CD4-positive, alpha-beta T cell treated with Interleukin-15 for 4 hours (primary cell): Measurements from ENCODE around the gene EFTUD2.
"Not testable (repeated sequence)": the region's sequence is repeated elsewhere in the genome, so short reads cannot be mapped to it uniquely, and the experiment has no call there.

Source experiments
- DNase-seq: peaks from one replicate; pipeline ENCODE4 v3.0.0-alpha.2; 2020; ENCODE audit warnings: low spot score

Gene EFTUD2

DNA sequence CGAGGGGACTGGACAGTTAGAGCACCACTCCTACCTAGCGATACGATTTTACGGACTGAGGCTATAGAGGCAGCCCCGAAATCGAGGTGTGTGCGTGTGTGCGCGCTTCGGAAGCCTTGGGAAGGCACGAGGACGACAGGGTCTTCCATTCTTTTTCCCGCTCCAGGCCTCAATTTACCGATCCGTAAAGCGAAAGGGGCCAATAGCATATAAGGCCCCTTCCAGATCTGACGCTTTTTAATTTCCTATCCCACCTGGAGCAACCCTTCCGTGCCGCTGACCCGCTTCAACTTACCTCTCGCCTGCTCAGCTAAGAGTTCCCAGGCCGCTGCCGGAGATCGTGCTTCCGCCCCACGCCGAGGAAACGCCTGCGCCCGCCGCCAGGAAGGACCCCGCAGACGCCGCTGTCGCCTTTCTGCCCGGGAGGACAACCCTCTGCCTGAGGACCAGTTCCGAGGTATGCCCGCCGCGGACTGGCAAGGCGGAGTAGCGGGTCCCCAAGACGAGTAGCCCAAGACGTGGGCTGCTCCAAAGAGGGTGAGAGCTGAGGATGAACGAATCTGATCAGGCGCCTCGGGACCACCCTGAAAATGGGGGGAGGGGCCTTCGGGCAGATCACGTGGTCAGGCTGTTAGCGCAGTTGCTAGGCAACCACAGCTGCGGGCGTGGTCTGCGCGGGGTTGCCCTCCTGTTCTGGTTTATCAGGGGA lies at the start of gene EFTUD2:
TSS of gene EFTUD2 (minus strand) at position 372 of the 709 bp plus-strand sequence. CDS start 4,924 bp downstream, outside the sequence.
- peak; percentile 92 for DNase-seq

DNA sequence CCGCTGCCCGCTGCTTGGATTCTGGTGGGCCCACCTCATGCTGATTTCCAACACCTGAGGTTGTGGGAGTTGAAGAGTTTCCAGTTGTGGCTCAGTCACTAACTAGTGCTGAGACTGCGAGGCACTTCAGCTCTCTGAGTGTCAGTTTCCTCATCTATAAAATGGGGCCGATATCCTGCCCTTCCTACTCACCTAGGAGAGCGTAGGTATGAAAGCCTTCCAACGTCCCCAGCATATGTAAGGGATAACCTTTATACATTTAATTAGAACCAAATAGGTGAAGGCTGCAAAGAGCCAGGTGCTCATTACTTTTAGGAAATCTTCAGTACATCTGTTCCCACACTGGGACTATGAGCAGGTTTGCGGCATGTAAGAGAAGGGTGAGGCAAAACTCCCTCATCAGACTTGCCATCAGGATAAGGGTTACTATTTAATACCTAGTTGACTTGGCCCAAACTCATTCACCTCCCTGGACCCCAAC lies 49.1 kb upstream of the EFTUD2 start:
- no peak for DNase-seq

DNA sequence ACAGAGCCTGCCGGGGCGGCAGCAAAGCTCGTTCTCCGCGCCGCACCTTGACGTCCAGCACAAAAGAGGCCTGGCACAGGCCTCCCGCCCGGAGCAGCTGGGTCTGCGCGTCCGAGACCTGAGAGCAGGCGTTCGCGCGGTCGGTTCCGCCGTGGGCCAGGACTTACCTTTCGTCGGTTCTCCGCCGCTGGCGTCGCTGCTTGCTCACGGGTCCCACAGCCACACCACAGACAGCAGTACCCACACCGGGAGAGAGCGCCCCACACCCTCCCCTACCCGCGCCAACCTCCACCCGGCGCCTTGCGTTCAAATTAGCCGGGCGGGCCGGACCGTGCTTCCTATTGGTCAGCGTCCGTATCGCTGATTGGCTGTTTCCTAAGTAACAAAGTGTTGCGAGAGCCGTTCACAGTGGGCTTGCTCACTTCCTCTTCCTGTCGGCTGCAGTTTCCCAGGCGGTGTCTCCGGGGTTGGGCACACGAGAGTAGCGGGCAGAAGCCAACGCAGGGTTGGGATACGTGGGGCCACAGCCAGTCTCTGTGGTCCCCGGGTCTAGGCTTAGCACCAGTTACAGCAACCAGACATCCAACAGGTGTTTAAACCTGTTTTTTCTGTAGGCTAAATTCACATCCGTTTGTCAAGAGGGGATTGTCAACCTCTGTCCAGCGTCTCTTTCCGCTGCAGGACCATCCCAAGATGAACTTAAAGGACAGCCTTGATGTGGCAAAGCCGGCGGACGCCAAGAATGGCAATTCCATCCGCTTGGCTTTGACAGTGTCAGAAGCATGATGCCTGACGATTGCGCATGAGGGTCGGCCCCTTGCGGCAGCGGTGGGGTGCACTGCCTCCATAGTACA lies 48.4 kb upstream of the EFTUD2 start, which contains the start of gene KIF18B:
TSS of gene KIF18B (minus strand) at position 313 of the 854 bp plus-strand sequence. CDS start 11,429 bp downstream, outside the sequence.
- DNase-seq = peak; percentile 92

DNA sequence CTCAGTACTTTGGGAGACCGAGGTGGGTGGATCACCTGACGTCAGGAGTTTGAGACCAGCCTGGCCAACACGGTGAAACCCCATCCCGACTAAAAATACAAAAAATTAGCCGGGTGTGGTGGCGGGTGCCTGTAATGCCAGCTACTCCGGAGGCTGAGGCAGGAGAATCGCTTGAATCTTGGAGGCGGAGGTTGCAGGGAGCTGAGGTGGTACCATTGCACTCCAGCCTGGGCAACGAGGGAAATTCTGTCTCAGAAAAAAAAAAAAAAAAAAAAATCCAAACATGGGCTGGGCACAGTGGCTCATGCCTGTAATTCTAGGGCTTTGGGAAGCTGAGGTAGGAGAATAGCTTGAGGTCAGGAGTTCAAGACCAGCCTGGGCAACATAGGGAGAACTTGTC lies 46.4 kb upstream of the EFTUD2 start:
- DNase-seq = not testable (repeated sequence)

DNA sequence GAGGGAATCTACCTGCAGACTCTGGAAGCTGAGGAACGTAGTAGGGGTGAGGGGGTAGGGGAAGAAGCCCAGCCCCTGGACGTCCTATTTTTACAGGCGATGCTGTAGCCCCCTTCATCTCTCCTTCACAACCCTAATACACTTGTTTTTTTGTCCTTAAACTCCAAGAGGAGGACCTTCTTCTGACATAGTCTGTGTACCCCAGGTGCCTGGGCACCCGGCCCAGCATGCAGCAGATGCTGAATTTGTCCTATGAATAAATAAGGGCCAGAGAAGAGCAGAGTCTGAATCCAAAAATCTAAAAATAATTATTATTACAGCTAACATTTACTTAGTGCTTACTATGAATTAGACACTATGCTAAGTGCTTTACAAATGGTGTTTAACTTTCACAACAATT lies 43.2 kb upstream of the EFTUD2 start:
- no peak for DNase-seq

DNA sequence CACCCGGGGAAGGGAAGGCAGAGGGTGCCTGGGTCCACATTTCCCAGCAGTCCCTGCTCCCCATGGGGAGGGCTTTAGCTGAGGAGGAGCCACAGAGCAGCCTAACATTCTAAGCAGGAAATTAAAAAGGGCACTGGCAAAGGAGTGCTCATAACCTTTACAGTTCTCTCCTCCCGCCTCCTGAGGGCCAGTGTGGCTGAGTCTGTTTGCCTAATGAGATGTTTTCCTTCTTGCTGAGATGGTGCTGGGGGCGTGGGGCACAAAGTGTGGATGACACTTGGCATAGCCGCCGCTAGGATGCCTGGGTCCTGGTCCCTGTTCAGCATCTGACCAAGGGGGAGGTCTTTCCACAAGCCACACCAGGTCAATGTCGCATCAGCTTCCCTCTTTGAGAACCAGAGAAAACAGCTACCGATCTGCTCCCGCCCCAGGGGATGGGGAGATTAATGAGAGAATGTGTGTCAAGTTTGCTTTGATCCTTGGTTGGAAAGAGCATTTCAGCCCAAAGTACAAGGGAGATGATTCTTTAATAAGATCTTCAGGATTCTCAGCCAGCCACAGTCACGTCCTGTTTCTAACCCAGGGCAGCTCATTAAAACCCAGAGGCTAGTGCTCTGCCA lies 42.6 kb upstream of the EFTUD2 start:
- DNase-seq = no peak

DNA sequence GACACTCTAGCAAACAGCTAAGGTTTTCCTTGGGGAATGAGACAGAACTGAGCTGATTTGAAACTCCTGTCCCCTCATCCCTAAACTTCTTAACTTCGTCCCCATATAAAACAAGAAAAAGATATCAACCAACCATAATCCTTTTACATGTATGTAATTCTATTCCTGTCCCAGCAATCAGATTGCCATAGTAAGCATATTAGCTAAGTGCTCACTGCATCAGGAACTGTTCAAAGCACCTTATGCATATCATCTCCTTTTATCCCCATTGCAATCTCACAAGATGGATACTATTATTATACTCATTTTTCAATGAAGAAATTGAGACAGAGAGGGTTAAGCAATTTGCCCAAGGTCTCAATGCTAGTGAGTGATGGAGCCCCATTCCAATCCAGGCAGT lies 41.5 kb upstream of the EFTUD2 start:
- no peak for DNase-seq

DNA sequence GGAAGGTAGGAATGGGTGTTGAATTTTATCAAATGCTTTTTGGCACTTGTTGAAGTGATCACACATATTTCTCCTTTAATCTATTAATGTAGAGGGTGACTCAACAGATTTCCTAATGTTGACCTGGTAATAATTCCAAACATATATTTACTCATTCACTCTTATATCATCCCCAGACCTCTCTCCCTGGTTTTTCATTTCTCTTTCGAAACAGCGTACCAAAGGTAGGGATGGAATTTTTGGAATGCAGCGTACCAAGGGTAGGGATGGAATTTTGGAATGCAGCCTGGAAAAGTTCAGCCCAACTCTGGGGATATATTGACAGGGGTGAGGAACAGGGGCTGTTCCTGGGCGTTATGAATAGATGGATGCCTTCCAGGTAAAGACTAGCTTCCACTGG lies 41.1 kb upstream of the EFTUD2 start:
- DNase-seq = no peak

DNA sequence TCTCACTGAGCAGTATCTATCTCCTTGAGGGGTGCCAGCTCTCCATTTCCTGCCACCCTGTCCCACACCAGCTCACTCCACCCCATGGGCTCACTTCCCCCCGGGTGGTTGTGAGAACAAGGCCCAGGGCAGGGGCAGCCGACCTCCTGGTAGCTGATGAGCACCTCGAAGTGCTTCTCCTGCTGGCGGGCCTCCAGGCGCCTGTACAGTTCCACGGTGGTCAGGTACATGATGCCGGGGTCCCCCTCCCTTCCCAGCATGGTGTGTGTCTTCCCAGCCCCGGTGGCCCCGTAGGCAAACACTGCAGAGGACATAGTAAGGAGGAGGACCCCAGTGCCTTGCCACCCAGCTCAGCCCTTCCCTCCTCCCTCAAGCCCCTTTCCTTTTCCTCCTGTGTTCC lies 35.9 kb upstream of the EFTUD2 start:
- no peak for DNase-seq

DNA sequence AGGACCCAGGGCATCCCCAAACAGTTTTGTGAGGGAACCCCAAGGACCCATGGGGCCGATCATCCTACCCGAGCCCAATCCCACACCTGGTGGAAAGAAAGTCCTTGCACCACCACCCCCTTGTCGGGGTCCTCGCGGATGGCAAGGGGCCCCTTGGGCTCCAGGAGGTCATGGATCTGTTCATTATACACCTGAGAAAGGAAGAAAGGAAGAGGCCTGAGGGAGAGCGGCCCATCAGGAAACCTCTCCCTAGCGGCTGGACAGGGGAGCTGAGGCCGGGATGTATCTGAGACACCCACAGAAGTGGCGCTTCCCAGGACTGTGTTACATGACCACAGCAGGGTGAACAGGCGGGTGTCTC lies 35.5 kb upstream of the EFTUD2 start:
- DNase-seq = no peak

DNA sequence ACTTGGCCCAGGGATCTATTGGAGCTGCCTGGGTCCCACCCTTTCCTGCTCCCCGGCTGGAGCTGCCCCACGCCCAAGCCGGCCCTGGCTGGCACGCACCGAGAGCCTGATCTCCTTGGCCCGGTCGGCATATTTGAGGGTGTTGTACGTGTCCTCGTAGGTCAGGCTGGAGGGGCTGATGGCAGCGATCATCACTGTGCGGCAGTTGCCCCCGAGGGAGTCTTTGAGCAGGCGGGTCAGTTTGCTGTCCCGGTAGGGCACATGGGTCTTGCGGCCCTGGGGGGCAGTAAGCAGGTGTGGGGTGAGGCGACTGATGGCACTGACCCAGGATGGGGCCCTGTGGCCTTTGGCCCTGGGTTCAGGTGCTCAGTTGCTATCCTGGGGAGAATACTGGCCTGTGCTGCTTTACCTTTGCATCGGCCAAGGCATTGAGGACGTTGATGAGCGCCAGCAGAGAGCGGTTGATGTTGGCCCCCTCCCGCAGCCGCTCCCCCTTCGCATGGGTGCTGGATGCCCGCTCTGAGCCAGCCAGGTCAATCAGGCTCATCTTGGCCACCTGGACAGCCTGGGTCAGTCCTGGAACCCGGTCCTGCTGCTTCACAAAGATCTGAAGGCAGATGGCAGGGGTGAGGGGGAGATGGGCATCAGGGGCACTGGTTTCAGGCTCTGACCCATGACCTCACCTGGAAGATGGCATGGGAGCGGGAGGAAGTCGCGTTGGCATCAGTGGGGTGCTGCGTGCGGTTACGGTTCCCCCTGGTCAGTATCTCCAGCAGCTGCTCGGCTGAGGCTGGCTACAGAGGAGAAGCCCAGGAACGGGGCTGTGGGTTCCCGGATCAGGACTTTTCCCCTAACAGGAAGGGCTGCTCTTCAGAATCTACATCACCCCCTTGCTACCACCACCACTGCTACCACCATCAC lies 34.8 kb upstream of the EFTUD2 start:
- DNase-seq = no peak

DNA sequence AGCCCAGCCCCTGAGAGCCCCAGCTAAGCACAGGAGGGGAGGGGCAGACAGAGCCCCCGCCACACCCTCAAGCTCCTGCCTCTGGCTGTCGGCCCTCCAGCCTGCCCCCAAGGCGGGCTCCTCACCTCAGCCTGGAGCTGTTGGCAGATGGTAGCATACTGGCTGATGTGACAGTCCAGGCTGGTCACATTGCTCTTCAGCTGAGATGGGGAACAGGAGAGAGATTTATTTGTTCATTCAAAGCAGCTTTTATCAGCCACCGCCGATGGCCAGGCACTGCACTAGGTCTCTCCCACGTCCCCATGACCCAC lies 33.5 kb upstream of the EFTUD2 start:
- no peak for DNase-seq

DNA sequence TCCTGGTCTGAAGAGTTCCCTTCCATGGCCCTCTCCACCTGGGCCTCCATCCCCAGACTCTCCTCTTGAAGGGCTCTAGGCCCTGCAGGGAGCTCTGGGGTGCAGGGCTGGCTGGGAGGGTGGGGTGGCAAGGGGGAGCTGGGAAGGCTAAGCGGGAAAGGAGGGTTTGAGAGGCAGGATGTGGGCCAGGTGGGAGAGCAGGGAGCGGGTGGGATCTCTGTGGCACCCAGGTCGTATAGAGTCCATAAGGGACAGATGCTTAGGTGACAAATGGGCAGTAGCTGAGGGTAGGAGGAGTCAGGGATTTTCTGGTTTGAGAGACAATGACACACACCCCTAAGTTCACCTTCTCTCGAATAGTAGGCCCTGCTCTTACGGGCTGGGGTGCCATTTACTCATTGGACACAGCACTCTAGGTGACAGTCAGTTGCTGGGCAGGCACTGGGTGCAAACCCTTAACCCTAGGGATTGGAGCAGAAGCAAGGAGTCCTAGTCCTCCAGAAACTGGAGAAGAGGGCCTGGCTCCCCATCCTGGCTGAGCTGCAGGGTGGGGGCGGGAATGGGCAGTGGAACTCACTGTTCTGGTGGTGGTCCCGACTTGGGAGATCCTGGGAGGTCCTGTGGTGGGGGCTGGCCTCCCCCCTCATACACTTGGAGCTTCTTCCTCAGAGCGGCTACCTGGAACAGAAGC lies 33.0 kb upstream of the EFTUD2 start:
- DNase-seq = no peak

DNA sequence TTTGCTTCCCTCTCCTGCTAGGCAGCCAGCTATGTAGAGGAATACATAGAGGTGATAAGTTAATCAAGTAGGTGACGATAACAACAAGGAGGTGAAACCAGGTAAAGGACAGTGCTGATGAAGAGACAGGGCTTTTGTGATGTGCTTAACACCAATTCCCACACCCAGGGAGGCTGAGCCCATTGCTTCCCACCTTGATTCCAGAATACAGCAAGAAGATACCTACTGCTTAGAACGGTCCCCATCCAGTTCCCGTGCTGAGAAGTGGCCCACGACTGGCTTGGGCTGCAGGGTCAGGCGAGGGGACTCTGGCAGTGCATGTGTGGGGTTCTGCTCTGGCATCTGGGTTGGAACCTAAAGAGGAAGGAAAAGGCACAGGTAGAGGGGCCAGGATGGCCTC lies 32.1 kb upstream of the EFTUD2 start:
- DNase-seq = no peak

DNA sequence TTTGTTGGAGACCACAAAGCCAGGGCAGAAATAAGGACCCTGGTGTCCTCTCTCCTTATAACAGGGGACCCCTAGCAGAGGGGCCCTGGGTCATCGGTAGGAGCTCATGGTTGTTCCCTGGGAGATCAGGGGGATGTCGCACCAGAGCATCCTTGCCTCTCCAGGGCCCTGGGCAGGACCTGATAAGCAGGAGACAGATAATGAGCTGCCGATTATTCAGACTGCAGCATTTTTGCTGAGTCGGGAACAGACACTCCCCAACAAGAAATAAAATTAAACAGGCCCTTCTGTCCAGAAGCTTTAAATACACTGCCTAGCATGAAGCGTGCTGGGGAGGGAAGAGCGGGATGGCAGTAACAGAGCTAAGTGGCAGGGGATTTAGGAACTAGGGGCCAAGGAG lies 31.4 kb upstream of the EFTUD2 start:
- DNase-seq = no peak

DNA sequence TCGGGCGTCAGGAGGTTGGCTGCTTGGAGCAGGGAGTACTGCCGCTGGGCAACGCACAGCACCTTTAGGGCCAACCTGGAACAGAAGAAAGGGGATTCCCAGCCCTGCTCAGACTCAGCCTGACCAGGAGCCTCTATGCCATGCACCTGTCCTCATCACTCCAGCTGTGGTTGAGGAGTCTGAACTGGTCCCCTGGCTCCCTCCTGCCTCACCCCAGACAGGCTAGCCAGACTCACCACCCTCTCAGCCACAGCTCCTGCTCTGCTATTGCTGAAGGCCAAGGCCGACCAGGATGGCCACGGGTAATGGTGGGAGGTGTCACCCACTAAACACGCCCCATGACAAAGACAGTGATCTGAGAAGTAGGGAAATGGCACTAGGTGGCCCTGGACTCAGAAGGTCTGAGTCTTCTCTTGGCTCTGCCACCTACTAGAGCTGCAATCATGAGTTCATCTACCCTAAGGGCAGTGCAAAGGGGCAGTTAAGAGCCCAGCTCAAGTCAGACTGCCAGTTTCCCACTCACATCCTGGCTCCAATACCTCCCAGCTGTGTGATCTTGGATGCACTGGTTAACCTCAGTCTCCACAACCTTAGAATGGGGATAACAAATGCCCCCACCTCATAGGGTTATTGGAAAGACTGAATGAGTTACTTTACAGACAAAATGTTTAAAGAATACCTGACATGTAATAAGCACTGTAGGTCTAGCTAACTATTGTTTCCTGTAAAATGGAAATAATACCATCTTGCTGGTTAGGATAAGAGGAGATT lies 29.9 kb upstream of the EFTUD2 start:
- no peak for DNase-seq

DNA sequence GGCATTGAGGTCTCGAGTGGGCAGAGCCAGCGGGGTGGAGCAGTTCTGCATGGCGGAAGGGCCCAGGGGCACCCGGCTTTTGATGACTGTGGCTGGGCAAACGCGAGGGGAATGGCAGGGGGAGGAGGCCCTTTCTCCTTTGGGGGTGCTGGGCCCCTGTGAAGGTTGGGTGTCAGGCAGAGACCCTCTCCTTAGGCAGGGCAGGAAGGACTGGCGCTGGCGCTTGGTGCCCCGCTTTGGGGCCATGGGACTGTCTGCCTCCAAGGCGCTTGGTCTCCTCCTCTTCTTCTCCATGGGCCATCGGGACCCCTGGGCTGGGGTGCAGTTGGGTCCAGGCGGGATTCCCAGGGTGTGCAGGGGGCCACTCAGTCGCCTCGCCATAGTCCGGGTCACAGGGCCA lies 28.9 kb upstream of the EFTUD2 start:
- no peak for DNase-seq

DNA sequence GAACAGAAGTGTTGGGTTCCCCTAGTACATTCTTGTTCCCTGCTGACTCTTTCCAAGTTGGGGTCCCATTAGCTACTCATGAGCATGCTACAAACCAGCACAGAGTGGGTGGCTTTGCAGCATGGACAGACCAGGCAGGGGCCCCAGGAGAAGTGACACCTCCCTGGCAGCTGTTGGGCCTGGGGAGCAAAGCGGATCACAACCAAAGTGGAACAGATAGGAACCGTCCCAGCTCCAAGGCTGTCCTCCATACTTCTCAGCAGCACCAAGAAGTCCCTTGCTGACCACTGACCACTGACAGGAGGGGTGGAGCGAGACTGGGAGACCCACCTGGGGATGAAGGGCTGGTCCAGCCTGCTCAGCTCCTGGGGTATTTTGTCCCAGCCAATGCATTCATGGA lies 28.5 kb upstream of the EFTUD2 start:
- no peak for DNase-seq

DNA sequence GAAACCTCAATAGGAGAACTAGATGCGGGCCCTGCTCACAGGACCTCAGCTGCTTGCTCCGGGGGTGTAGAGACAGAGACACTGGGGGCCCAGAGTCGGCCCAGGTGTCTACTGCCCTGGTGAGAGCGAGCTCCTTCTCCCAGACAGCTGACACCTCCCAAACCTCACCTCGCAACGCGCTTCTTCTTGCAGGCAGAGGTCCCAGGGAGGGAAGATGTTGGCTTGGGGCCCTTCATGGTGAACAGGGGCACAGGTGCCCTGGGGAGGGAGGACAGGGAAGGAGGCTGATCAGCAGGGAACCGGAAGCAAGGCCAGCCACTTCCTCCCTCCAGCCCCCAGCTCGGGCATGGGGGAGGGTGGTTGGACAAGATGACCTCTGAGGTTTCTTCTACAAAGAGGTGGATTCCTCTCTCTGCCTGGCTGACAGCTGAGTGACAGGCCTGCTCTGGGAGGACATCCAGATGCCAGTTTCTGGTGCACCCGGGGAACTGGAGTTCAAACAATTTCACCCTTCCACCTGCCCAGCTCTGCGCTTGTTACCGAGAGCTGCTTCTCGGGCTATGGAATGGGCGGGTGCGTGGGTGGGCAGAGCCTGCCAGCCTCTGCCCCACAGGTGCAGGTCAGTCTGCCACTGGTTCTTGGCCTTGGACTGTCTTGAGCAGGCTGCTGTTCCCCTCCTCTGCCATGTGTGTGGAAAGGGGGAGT lies 27.7 kb upstream of the EFTUD2 start:
- DNase-seq = no peak
